Pons (tissue), 1 donor: ENCODE results near the gene IL36RN.

ENCODE experiments used
- DNase-seq: peaks from one replicate; pipeline ENCODE4 v3.0.0-alpha.2; 2016; ENCODE audit warnings: low spot score

Gene IL36RN

DNA sequence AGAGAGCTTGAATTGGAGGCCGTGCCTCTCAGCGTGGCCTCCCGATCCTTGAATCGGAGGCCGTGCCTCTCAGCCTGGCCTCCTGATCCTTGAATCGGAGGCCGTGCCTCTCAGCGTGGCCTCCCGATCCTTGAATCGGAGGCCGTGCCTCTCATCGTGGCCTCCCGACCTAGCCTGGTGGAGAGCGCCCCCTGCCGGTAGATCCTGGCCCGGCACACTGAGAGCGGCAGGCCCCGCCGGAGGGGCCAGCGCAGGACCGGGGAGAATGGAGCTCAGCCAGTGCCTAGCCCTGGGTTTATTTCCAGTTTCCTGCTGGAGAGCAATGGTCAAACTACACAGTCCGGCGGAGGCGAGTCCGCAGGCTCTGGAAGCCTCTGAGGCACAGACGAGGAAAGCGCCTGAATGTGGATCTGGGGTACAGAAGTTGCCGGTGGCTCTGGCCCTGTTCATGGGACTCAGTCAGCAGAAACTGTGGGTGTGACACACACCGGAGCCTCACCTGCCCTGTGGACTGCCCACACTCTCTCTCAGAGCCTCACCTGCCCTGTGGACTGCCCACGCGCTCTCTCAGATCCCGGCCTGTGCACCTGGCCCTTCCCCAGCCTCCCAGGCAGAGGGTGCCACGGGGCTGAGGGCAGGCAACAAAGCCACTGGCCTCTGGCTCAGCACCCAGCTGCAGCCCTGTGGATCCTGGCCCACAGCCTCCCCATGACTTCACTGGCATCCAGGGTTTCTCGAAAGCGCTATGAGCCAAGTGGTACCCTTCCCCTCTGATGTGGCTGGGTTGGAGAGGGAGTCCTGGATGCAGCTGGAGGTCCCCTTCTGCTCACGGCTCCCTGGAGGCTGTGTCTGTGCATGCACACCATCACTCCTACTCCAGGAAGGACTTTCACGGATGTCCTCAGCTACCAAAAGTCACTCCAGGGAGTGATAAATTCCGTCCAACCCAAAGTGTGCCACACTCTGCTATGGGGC, 7.8 kb upstream of the IL36RN start:
- no peak for DNase-seq

DNA sequence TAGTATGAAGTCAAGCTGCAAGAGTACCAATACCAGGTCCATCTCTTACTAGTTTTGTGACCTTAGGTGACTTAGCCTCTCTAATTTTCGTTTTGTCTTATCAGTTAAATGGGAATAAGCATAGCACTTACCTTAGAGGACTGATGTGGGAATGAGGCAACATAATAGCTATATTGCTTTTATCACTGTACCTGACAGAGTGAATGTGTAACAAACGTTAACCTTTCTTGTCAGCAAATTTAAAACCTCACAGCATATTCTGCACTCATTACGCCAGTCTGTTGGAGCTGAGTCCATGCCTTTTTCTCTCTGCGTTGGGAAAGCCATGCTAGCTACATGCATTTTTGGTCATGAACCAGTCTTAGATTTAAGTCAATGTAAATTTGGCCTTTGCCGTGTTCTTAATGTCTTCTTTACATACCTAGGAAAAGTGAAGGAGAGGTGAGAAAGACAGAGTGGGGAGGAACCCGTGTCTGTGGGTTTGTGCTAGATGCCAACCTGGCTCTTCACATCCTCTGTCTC, 6.5 kb upstream of the IL36RN start, which contains the start of gene IL36B:
IL36B (minus strand) TSS at position 472 of the 522 bp plus-strand sequence.
- DNase-seq, result no peak

- DNase-seq, result no peak
These were observed 5.3 kb upstream of the IL36RN start for GRCh38 chr2:113053666-113054065.

- no peak for DNase-seq
These were observed 4.9 kb upstream of the IL36RN start for GRCh38 chr2:113054066-113054465.

DNA sequence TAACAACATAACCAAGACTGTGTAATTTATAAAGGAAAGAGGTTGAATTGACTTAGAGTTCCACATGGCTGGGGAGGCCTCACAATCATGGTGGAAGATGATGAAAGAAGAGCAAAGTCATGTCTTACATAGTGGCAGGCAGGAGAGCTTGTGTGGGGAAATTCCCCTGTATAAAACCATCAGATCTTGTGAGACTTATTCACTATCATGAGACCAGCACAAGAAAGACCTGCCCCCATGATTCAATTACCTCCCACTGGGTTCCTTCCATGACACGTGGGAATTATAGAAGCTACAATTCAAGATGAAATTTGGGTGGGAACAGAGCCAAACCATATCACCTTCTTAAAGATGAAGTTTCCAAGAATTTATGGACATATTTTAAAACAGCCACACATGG, 2.5 kb upstream of the IL36RN start:
- DNase-seq, result no peak

- no peak for DNase-seq
These were observed 1.9 kb upstream of the IL36RN start for GRCh38 chr2:113057117-113057516.

- DNase-seq, result no peak
These were observed 495 bp upstream of the IL36RN start for GRCh38 chr2:113058411-113058994.

DNA sequence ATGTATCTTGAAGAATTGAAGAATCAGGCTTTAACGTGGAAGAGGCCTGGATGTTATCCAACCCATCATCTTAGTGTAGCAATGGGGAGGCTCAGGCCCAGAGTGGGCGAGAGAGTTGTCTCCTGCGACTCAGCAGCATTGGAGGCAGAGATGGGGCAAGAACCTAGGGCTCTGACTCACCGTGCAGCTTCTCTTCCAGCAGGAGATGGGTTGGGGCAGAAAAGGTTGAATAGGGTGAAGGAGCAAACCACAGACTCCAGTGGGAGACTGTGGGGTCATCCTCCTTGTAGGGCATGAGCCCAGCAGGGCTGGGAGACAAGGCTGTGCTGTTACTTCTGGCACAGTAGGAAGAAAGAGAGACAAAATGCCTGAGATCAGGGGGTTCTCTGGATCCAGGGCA, 1.4 kb downstream of the IL36RN start:
- DNase-seq, result no peak

DNA sequence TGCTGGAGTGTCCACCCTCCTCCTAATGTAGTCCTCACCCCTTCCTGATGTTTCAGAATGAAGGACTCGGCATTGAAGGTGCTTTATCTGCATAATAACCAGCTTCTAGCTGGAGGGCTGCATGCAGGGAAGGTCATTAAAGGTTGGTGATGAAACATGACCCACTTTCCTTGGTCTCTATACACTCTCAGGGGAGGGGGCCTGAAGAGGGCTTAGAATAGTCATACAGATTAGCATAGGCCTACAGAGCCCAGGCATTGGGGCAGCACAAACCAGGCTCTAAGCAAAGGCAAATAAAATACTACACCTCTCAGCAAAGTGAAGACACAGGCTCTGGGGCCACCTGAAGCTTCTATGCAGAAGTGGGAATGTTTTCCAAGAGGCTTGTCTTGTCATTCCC, 1.8 kb downstream of the IL36RN start:
- DNase-seq, result no peak

DNA sequence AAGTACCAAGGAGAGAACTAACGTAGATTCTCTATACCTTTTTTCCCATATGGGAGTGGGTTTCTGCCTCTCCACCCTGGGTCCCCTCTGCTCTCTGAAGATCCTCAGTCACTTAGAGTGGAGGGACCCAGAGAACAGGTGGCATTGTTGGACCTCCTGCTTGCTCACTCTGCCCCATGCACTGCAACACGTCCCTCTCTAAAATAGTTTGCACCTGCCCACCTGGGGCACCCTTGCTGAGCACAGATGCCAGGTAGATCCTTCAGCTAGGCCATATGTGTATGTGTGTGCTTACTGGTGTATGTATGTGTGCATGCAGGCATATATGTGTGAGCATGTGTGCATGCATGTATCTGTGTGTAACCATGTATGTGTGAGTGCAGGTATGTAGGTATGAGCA, 2.2 kb downstream of the IL36RN start:
- no peak for DNase-seq

GRCh38 chr2:113061896-113062770, 3.1 kb downstream of the IL36RN start:
- DNase-seq, result no peak

GRCh38 chr2:113064281-113064680, 5.3 kb downstream of the IL36RN start:
- no peak for DNase-seq

DNA sequence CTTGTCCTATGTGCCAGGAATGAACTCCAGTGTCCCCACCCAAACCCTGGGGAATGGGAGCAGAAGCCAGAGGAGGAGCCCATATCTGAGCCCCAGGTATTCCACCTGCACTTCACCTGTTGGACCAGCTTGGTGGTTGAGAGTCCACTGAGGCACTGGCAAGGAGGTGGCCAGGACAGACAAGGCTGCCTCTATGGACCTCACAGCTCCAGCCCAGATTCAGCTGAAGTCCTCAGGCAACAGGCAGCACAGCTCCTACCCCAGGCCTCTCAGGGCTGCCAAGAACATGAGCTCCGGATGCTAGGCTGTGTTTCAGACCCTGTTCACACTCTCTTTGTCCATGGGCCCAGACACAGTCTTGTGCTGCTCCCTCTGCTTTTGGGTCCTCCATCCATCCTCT, 5.9 kb downstream of the IL36RN start:
- no peak for DNase-seq

- no peak for DNase-seq
These were observed 8.7 kb downstream of the IL36RN start, which contains the start of gene IL1F10 for GRCh38 chr2:113067681-113068080. TSS of gene IL1F10 (plus strand) at chr2:113067970. CDS start at chr2:113072739, 4,769 bp downstream.

GRCh38 chr2:113068249-113068648, 9.3 kb downstream of the IL36RN start:
- DNase-seq, result no peak

- DNase-seq, result no peak
These were observed 9.9 kb downstream of the IL36RN start for GRCh38 chr2:113068706-113069485.

- DNase-seq, result no peak
These were observed 10.9 kb downstream of the IL36RN start for GRCh38 chr2:113069676-113070605.

- DNase-seq, result no peak
These were observed 11.6 kb downstream of the IL36RN start for GRCh38 chr2:113070606-113070975.

GRCh38 chr2:113072584-113072983, 13.6 kb downstream of the IL36RN start:
- no peak for DNase-seq

- DNase-seq, result no peak
These were observed 14.4 kb downstream of the IL36RN start for GRCh38 chr2:113073325-113073834.
